Myocyte (in vitro differentiated cells): ENCODE measurements around the gene ATOH8. TPM values are rescaled to one million over a fixed set of nuclear protein-coding genes. Genes with fewer than 3 reads are reported as not detected.

ENCODE experiments used
- DNase-seq: peaks from one replicate; pipeline ENCODE4 v3.0.0-alpha.2; 2012; ENCODE audit warnings: low read depth
- total RNA-seq: library from RNA; depleted of rRNA; stranded (reverse); fragments of >200 nt; gene quantifications from 2 replicates; pipeline ENCODE4 v1.2.3, GENCODE V29; 2014

ATOH8 gene
- total RNA-seq, 1 donor from 2014 or later, result 7.2 TPM

DNA sequence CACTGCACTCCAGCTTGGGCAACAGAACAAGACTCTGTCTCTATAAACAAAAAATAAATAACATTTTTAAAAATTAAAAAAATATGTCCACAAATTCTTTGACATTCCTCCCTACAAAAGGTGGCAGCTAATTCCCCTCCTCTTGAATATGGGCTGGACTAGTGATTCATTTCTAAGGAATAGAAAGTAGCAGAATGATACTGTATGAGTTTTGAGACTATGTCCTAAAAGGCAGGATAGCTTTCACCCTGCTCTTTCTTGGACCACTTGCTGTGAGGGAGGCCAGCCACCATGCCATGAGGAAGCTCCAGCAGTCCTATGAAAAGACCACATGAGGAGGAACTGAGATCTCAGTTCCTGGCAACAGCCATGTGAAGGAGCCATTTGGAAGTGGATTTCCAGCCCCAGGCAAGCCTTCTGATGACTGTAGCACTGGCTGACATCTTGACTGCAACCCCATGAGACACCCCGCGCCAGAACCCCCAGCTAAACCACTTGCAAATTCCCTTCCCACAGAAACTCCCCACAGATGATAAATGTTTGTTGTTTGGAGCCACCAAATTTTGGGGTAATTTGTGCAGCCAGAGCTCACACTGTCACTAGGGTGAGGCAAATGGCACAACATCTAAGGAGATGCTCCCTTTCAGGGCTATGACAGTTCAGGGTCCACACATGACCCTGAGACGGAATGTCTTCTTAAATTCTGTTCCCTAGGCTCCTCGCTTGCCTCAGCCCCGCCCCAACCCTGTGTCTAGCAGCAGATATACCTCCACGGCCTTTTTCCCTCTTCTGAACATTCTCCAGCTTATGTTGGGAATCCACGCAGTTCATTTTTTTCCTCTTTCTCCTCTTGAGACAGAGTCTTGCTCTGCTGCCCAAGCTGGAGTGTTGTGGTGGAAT, 17.1 kb upstream of the ATOH8 start:
- DNase-seq, result no peak

GRCh38 chr2:85737481-85737880, 16.3 kb upstream of the ATOH8 start:
- DNase-seq, result peak; percentile 66

DNA sequence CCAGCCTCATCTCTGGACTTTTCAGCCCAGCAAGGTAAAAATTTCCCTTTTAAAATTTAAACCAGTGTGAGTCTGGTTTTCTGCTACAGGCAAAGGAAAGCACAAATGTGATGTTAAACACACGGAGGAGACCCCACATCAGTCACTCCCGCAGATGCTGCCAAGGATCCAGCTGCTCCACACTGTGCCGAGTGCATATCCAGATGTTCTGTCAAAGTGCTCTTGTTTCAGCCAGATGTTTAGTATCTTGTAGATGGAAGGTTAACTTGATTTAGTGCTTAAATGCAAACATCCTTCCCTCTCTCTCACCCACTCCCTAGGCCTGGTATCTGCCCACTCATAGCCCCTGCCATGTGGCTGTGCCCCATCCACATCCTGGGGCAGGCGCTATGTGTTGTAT, 15.8 kb upstream of the ATOH8 start:
- no peak for DNase-seq

GRCh38 chr2:85740193-85740592, 13.6 kb upstream of the ATOH8 start:
- DNase-seq, result no peak

DNA sequence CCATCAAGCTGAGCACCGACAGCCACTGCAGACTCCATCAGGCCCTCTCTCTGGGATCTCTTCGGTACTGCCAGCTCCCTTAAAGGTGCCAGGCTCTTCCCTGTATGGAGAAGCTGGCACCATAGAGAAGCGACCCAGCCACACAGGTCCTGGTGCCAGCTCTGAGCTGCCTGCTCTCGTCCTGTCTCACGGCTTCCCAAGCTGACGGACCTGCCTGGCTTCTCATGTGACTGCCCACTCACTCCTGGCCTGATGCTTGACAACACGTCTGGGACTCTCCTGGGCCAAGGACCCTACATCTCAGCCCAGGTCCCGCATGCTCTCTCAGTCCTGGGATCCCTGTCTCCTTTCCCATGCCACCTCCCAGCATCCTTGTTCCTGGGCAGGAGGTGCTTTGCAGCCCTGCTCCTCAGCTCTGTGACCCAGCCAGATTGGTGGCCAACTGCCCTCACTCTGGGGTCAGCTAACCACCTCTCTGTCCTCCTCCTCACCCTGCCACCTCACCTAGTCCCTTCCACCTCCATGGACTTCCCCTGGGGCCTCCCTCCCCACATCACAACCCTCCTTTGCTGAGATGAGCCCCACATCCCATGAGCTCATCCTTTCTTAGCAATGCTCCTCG, 12.5 kb upstream of the ATOH8 start:
- DNase-seq, result no peak

DNA sequence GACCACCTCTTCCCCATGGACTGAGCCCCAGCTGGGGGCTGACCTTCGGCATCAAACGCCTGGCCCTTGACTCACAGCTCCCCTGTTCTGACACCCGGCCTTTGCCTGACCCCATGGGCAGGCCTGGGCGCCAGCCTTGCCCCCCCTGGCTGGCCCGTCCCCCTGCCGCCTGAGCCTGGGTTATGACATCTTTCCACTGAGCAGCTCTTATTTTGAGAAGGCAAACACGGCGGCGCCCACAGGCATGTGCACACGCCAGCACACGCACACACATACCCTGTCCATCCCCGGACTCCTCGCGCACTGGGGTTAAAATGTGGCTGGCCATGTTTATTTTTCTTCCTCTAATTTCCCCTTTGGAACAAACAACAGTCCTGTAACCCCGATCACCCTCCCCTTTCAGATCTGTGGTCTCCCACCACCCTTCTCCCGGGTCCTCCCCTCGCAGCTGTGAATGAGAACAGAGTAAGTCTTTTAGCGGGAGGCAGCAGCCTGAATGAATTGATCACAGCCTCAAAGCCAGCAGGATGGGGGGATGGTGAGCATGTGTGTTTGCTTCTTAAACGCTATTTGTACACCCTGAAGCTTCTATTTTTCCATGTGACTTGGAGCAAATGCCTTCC, 11.8 kb upstream of the ATOH8 start:
- peak; percentile 90 for DNase-seq

DNA sequence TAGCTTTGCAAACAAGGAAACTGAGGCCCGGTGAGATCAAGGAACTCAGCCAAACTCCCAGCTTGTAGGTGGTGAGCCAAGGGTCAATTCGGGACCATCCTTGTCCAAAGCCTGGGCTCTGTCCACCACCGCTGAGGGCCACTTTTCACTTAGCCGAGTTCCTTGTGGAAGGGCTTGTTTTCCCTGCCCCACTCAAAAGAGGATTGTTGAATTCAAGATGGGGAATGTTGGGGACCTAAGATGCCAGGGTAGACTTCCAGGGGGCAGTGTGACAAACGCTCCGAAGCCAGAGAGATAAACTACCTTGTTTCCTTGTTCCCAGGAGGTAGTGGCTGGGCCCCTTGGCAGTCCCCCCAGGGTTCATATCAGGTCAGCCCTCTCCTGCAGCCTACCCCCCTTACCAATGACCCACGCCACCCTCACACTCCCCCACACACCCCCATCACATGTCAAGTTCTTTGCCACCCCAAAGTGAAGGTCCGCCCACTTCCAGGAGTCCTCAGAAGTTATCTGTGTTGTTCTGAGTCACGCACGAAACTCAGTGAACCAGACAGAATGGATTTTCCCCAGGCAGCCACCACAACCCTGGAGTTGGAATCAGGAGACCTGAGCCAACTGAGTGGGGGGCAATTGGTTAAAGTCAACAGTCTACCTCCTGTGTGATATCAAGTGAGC, 10.3 kb upstream of the ATOH8 start:
- no peak for DNase-seq

DNA sequence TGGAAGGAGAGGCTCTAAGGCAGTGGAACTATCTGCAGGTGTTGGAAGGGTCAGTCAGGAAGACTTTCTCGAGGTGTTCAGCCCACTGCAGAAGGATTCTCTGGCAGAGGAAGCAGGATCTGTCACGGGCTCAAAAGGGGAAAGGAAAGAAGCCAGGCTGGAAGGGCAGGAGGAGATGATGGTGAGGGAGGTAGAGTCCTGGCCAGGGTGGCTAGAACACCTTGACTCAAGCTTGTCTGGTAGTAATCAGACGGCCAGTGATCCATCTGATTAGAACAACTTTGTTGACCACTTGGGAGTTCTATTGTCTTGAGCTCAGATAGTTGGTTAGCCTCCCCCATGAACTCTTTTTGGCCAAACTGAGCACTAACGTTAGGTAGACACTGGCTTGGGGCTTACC, 9.7 kb upstream of the ATOH8 start:
- DNase-seq, result no peak

DNA sequence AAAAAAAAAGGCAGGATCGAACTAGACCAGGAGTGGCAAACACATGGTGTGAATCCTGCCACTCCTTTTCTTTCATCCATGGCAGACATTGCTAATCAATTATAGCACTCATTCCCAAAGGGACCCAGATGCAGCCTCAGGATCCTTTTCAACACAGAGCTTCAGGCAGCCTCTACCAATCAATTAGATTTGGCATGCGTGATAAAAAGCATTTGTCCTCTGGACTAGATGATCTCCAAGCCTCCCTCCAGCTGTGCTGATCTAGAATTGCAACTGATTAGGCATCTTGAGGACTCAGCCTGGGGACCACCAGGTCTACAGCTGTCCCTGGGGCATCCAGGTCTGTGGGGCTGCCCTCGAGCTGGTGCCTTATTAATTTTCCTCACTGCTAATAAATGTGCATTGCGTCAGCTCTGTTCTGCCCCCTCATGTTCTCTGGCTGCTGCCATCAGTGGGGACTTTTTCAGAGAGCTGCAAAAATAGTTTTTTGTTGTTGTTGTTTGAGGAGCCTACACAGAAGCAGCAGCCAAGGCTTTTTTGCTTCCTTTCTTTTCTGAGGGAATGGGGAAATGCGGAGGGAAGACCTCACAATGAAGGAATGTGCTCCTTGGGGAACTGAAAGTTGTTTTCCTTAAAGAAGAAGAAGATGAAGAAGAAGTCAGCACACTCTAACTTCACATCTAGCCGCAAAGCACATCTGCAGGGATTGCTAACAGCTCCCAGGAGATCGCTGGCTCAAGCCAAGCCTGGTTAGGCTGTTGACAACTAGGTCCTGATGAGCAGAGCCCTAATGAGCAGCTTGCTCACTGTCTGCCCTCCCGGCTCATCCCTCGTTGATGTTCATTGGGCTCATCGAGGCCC, 8.8 kb upstream of the ATOH8 start:
- DNase-seq, result peak; percentile 64

- DNase-seq, result no peak
These were observed 8.2 kb upstream of the ATOH8 start for GRCh38 chr2:85745619-85746018.

GRCh38 chr2:85746321-85747004, 7.3 kb upstream of the ATOH8 start:
- no peak for DNase-seq

GRCh38 chr2:85747441-85747840, 6.3 kb upstream of the ATOH8 start:
- DNase-seq, result peak; percentile 65

GRCh38 chr2:85748039-85748734, 5.6 kb upstream of the ATOH8 start:
- no peak for DNase-seq

DNA sequence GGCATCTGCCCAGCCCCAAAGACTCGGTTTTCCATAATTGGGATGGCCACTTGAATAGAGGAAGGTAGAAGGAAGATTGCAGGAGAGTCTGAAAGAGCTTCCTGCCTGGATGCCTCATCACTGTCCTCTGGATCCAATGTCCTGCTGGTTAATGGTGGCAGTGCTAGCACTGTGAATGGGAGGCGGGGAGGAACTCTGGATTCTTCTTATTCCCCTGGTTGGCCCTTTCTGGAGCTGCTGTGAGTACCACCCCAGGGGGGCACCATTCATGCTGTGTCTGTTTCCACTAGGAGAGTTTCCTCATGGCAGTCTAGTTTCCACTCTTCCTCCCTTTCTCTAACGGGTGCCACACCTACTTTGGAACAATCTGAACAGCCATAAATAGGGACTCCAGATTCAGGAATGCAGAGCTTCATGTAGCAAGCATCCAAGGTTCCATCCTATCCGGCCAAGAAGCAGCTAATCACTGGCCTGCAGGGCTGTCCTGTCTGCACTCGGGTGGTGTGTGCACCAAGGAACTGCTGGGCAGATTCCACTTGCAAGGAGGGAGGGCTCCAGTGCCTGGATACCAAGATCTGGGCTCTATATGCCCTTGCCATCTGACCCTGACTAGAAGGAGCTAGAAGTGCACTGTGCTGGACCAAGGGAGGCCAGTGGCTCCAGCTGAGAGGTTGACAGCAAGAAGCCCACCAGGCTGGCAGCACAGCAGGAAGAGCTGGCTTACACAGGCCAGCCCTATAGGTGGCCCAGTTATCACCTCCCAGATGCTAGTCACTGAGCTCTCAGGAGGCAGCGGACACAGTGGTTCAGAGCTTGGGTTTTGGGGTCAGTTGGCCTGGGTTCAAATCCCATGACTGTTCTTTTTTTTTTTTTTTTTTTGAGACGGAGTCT, 4.6 kb upstream of the ATOH8 start:
- peak; percentile 54 for DNase-seq

DNA sequence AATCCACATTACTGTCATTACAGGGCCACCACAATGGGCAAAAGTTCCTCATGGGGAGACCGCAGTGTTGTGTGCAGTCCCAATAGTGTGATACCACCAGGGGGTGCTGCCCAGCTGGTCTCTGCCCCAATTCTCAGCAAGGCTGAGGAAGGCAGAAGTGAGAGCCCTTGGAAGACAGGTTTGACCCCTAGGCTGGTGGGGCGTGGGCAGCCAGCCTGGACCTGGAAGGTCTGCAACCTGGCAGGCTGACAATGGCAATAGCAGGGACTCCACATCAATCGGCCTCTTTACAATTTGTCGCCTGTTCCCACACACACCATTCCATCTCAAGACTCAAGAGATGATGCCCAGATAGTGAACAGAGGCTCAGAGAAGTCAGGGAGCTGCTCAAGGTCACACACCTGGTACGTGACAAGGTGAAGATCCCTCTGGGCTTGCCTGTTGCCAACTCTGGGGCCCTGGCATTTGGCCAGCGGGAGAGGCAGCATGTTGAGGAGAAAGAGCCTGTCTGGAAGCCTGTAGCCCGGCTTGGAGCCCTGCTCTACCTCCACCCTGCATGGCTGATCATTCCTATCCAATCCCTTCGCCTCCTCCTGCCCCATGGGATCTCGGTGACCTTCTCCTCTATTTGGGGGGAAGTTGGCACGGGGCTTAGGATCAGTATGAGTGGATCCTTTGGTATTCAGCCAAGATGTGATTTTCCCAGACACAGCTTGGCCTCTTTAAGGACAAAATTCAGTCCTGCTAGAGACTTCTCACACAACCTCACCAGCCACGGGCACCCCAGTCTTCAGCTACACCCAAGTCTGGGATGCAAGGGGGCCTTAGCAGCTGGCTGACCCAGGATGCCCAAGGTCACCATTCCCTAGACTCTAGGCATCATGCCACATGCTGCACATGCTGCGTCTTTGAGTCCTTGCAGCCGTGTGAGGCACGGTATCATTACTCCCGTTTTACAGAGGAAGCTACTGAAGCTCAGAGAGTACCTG, 2.9 kb upstream of the ATOH8 start:
- peak; percentile 71 for DNase-seq

DNA sequence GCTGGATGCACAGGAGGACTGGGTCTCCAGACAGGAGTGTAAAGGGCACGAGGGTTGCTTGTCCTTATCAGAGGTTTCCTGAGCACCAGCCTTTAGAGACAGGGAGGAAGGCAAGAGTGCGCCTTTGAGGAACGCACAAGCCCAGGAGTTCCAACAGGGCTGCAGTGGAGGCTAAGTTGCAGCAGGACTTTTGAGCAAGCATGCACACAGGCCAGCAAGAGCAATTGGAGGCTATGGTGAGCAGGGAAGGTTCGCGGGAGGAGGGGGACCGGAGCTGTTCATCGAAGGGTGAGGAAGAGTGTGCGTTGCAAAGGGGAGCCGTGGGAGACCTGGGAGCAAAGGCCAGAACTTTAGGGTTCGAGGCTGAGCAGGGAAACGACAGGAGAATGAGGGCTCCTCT, 2.2 kb upstream of the ATOH8 start:
- DNase-seq, result no peak

- no peak for DNase-seq
These were observed 711 bp upstream of the ATOH8 start for GRCh38 chr2:85753035-85753524.
